Activated T-helper 1 cell treated with anti-CD3 and anti-CD28 coated beads, Interleukin-12 subunit alpha, Interleukin-12 subunit beta, Interleukin-2, Interleukin-4 antibody, amounts not matched to agents 30 ng/mL and 10 ng/mL and 1 ng/mL, durations not matched to agents 14 hours and 24 hours and 36 hours (primary cell): ENCODE measurements around the gene CABLES1. TPM values are rescaled to one million over a fixed set of nuclear protein-coding genes. Genes with fewer than 3 reads are reported as not detected.
A peak's percentile ranks its signal among the peaks of the same experiment; 100 is the strongest.
"Not testable (repeated sequence)": the region's sequence is repeated elsewhere in the genome, so short reads cannot be mapped to it uniquely, and the experiment has no call there.

Experiments
- DNase-seq: peaks from one replicate; pipeline ENCODE4 v3.0.0; 2021; ENCODE audit warnings: low spot score
- H3K27ac Mint-ChIP-seq: one replicate; pipeline ENCODE4 v1.8.0; 2021; ENCODE audit warnings: mild to moderate bottlenecking, mixed read lengths
- H3K27me3 Mint-ChIP-seq: one replicate; pipeline ENCODE4 v1.8.0; 2022; ENCODE audit warnings: mild to moderate bottlenecking, moderate library complexity, mixed read lengths; ENCODE audit not compliant: insufficient read depth
- H3K36me3 Mint-ChIP-seq: one replicate; pipeline ENCODE4 v1.8.0; 2021; ENCODE audit warnings: low read depth, mixed read lengths
- H3K4me1 Mint-ChIP-seq: one replicate; pipeline ENCODE4 v1.8.0; 2021; ENCODE audit warnings: low read depth, mixed read lengths
- H3K4me3 Mint-ChIP-seq: one replicate; pipeline ENCODE4 v1.8.0; 2021; ENCODE audit warnings: mild to moderate bottlenecking, moderate library complexity, mixed read lengths
- H3K9me3 Mint-ChIP-seq: one replicate; pipeline ENCODE4 v1.8.0; 2021; ENCODE audit warnings: mixed read lengths
- intact Hi-C: fragments of 100-400 bp; cut with micrococcal nuclease; formaldehyde crosslinking; loops from one replicate; pipeline ENCODE4 v1.15.1; 2024
- total RNA-seq: library from RNA; stranded (reverse); gene quantifications from 2 replicates; pipeline ENCODE4 v1.2.3, GENCODE V29; 2022

Gene CABLES1
- total RNA-seq, 1 donor from 2014 or later, result 3.2 TPM

GRCh38 chr18:23235336-23235735 is 100.1 kb downstream of the CABLES1 start:
- intact Hi-C loops, result loop anchor here (10.0 kb wide), 3 partner anchors 349 to 779 kb away; partner anchors contain the start of genes NPC1 and TTC39C
- no peak overlapping the region for H3K4me3 Mint-ChIP-seq
- H3K4me1 Mint-ChIP-seq, result peaks cover 63% of the 10 kb centered on the region
- H3K9me3 Mint-ChIP-seq, result peaks cover 5% of the 10 kb centered on the region
- peaks cover 11% of the 10 kb centered on the region for H3K36me3 Mint-ChIP-seq
- H3K27ac Mint-ChIP-seq, result peak overlapping the region; percentile 2
- H3K27me3 Mint-ChIP-seq, result peaks cover 8% of the 10 kb centered on the region
- DNase-seq, result no peak

- peaks cover 5% of the 10 kb centered on the region for H3K9me3 Mint-ChIP-seq
- intact Hi-C loops, result loop anchor here (10.0 kb wide), 3 partner anchors 349 to 779 kb away; partner anchors contain the start of genes NPC1 and TTC39C
- H3K4me1 Mint-ChIP-seq, result peaks cover 58% of the 10 kb centered on the region
- no peak overlapping the region for H3K4me3 Mint-ChIP-seq
- peaks cover 8% of the 10 kb centered on the region for H3K27me3 Mint-ChIP-seq
- peaks cover 11% of the 10 kb centered on the region for H3K36me3 Mint-ChIP-seq
- H3K27ac Mint-ChIP-seq, result no peak overlapping the region
- no peak for DNase-seq
Observed at GRCh38 chr18:23235860-23236259, 100.6 kb downstream of the CABLES1 start.

- Mint-ChIP-seq H3K4me1 (peaks cover 50% of the 10 kb centered on the region), H3K27ac (no peak overlapping the region), H3K27me3 (peaks cover 8% of the 10 kb centered on the region), H3K36me3 (peaks cover 8% of the 10 kb centered on the region), H3K4me3 (no peak overlapping the region), H3K9me3 (no peaks in the 10 kb centered on the region)
- DNase-seq, result no peak
- intact Hi-C loops, result loop anchor here (1.0 to 10.0 kb wide), 4 partner anchors 28 to 778 kb away; partner anchors contain the start of genes NPC1 and TTC39C
Observed at GRCh38 chr18:23236876-23237468, 101.7 kb downstream of the CABLES1 start.

- H3K4me1 Mint-ChIP-seq, result peaks cover 44% of the 10 kb centered on the region
- peaks cover 8% of the 10 kb centered on the region for H3K36me3 Mint-ChIP-seq
- intact Hi-C loops, result loop anchor here (1.0 to 10.0 kb wide), 4 partner anchors 28 to 777 kb away; partner anchors contain the start of genes NPC1 and TTC39C
Observed at GRCh38 chr18:23237524-23238151, 102.4 kb downstream of the CABLES1 start.

GRCh38 chr18:23238152-23238531 is 102.9 kb downstream of the CABLES1 start:
- H3K4me3 Mint-ChIP-seq, result peak overlapping the region; percentile 62
- H3K27ac Mint-ChIP-seq, result peak overlapping the region; percentile 32
- peaks cover 5% of the 10 kb centered on the region for H3K27me3 Mint-ChIP-seq
- H3K36me3 Mint-ChIP-seq, result peaks cover 8% of the 10 kb centered on the region
- no peak for DNase-seq
- intact Hi-C loops, result loop anchor here (10.0 kb wide), 3 partner anchors 347 to 777 kb away; partner anchors contain the start of genes NPC1 and TTC39C
- H3K4me1 Mint-ChIP-seq, result peaks cover 40% of the 10 kb centered on the region
- no peaks in the 10 kb centered on the region for H3K9me3 Mint-ChIP-seq

More at GRCh38 chr18:23237524-23238151, 102.4 kb downstream of the CABLES1 start:
- Mint-ChIP-seq H3K27ac (peak overlapping the region; percentile 71), H3K9me3 (no peaks in the 10 kb centered on the region), H3K27me3 (peaks cover 5% of the 10 kb centered on the region), H3K4me3 (peak overlapping the region; percentile 62)
- DNase-seq, result peak; percentile 28

- H3K4me3 Mint-ChIP-seq, result peak overlapping the region; percentile 62
- peaks cover 8% of the 10 kb centered on the region for H3K36me3 Mint-ChIP-seq
Observed at GRCh38 chr18:23238651-23239349, 103.5 kb downstream of the CABLES1 start.

GRCh38 chr18:23239350-23239692 is 104.0 kb downstream of the CABLES1 start:
- Mint-ChIP-seq H3K4me3 (no peak overlapping the region), H3K27me3 (peaks cover 2% of the 10 kb centered on the region), H3K9me3 (no peaks in the 10 kb centered on the region), H3K27ac (no peak overlapping the region), H3K4me1 (peaks cover 38% of the 10 kb centered on the region), H3K36me3 (peaks cover 8% of the 10 kb centered on the region)
- intact Hi-C loops, result loop anchor here (10.0 kb wide), 3 partner anchors 345 to 775 kb away; partner anchors contain the start of genes NPC1 and TTC39C
- DNase-seq, result no peak

More at GRCh38 chr18:23238651-23239349, 103.5 kb downstream of the CABLES1 start:
- Mint-ChIP-seq H3K27ac (peak overlapping the region; percentile 32), H3K4me1 (peaks cover 40% of the 10 kb centered on the region), H3K27me3 (peaks cover 2% of the 10 kb centered on the region), H3K9me3 (no peaks in the 10 kb centered on the region)
- DNase-seq, result no peak
- intact Hi-C loops, result loop anchor here (10.0 kb wide), 3 partner anchors 346 to 776 kb away; partner anchors contain the start of genes NPC1 and TTC39C

- no peak for DNase-seq
- Mint-ChIP-seq H3K9me3 (no peaks in the 10 kb centered on the region), H3K4me1 (peaks cover 32% of the 10 kb centered on the region), H3K27ac (no peak overlapping the region), H3K27me3 (peaks cover 2% of the 10 kb centered on the region), H3K36me3 (peaks cover 8% of the 10 kb centered on the region), H3K4me3 (no peak overlapping the region)
- intact Hi-C loops, result loop anchor here (10.0 kb wide), 3 partner anchors 345 to 775 kb away; partner anchors contain the start of genes NPC1 and TTC39C
Observed at GRCh38 chr18:23239885-23240608, 104.8 kb downstream of the CABLES1 start.

- no peaks in the 10 kb centered on the region for H3K9me3 Mint-ChIP-seq
- no peak for DNase-seq
- peaks cover 8% of the 10 kb centered on the region for H3K36me3 Mint-ChIP-seq
- peaks cover 27% of the 10 kb centered on the region for H3K4me1 Mint-ChIP-seq
- H3K27ac Mint-ChIP-seq, result no peak overlapping the region
- intact Hi-C loops, result no loop called here
- H3K27me3 Mint-ChIP-seq, result peaks cover 2% of the 10 kb centered on the region
- no peak overlapping the region for H3K4me3 Mint-ChIP-seq
Observed at GRCh38 chr18:23240609-23240930, 105.3 kb downstream of the CABLES1 start.

- DNase-seq, intact Hi-C loops, H3K27me3 Mint-ChIP-seq, H3K4me3 Mint-ChIP-seq, H3K36me3 Mint-ChIP-seq, H3K27ac Mint-ChIP-seq, H3K9me3 Mint-ChIP-seq: not testable (repeated sequence)
- peaks cover 24% of the 10 kb centered on the region for H3K4me1 Mint-ChIP-seq
Observed at GRCh38 chr18:23241833-23242496, 106.7 kb downstream of the CABLES1 start.

GRCh38 chr18:23243178-23243577 is 107.9 kb downstream of the CABLES1 start:
- peaks cover 15% of the 10 kb centered on the region for H3K4me1 Mint-ChIP-seq
- DNase-seq, result no peak
- no peak overlapping the region for H3K27ac Mint-ChIP-seq
- H3K36me3 Mint-ChIP-seq, result peaks cover 5% of the 10 kb centered on the region
- H3K27me3 Mint-ChIP-seq, result no peaks in the 10 kb centered on the region
- no peak overlapping the region for H3K4me3 Mint-ChIP-seq
- no peaks in the 10 kb centered on the region for H3K9me3 Mint-ChIP-seq
- intact Hi-C loops, result no loop called here

GRCh38 chr18:23243816-23244215 is 108.5 kb downstream of the CABLES1 start:
- DNase-seq, result no peak
- H3K27me3 Mint-ChIP-seq, result no peaks in the 10 kb centered on the region
- H3K4me1 Mint-ChIP-seq, result peaks cover 9% of the 10 kb centered on the region
- no peak overlapping the region for H3K4me3 Mint-ChIP-seq
- no peaks in the 10 kb centered on the region for H3K9me3 Mint-ChIP-seq
- peaks cover 2% of the 10 kb centered on the region for H3K36me3 Mint-ChIP-seq
- intact Hi-C loops, result no loop called here
- no peak overlapping the region for H3K27ac Mint-ChIP-seq
